ENCODE data around the gene FPR3. TPM values are rescaled to one million over a fixed set of nuclear protein-coding genes. Genes with fewer than 3 reads are reported as not detected.

FPR3 gene
- total and polyA plus RNA-seq, 9 of the 15 experiments (the other 6 are each of a cell fraction or from before 2014, with no cell fraction given): 0.08 to 0.51 (median 0.22) TPM; not detected in 1

DNA sequence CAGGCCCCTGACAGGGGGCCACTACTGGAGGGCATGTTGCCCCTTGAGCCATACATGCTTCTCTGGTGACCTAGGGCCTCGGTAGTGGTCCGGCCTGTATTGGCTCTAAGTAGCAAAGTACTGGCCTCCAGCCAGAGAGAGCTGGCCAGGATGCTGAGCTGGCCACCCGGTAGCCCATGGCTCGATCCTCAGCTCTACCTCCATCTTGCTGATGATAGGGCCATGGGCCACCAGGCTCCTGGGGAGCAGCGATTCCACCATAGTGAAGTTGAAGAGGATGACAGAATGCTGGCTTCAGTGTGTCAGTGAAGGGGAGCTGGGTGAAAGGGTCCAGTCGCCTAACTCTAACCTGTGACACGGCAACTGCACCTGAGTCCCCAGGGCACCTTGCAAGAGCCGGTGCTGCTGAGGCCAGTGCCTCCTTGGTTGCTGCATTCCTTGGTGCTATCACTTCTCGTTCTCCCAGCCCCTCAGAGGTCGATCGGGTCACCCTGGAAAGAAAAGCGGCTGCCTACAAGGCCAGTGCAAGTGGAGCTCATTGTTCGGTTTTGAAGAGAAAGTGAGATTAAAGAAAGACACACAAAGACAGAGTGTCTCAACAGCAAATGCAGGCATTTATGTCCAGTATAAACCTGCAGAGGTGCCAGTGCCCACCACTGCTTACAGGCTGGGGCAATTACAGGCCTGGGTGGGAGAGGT, 5.0 kb downstream of the FPR3 start (continued):
- TF ChIP-seq, protein P1, sequence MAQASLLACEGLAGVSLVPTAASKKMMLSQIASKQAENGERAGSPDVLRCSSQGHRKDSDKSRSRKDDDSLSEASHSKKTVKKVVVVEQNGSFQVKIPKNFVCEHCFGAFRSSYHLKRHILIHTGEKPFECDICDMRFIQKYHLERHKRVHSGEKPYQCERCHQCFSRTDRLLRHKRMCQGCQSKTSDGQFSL (CRISPR knock-in tag; IDR thresholded peaks at IDR 0.05): no peak
- TF ChIP-seq, protein P1 (tag; IDR thresholded peaks at IDR 0.05): peak in 1 of 2 experiments; percentile 77; a peak in 2 of 4 replicates
- TF ChIP-seq ELF2 (CRISPR knock-in tag; IDR thresholded peaks at IDR 0.05) (peak; percentile 23; the same call in 1 of the 2 replicates), RCOR1 (IDR thresholded peaks at IDR 0.05; ENCODE audit: borderline replicate concordance in 1 of 2, low read depth in 2 of 2, low read length in 2 of 2) (peak in 1 of 2 experiments; percentile 23; a peak in 1 of 4 replicates), SAFB (IDR thresholded peaks at IDR 0.05; ENCODE audit: borderline replicate concordance, low read depth, low read length) (no peak), ZNF77 (CRISPR knock-in tag; IDR thresholded peaks at IDR 0.05) (no peak)

- H3K4me3 ChIP-seq: no peak overlapping the region; the same call in 1 of the 2 replicates
- peak overlapping the region; percentile 81 for H3K4me2 ChIP-seq (ENCODE audit: insufficient read depth, low read length)
- peak overlapping the region in 1 of 2 experiments; percentile 74; a peak in 3 of 4 replicates for H3K9ac ChIP-seq (ENCODE audit: insufficient read depth in 1 of 2, low read depth in 2 of 2, low read length in 2 of 2)
- in situ Hi-C loops (cut with MboI): no loop called here
- intact Hi-C loops (cut with micrococcal nuclease): loop anchor here (2.0 kb wide), 1 partner anchor 16 kb away; no protein-coding TSS in a partner anchor
- ATAC-seq (peak; percentile 50), DNase-seq (ENCODE audit: extremely low read depth in 1 of 4, low spot score in 3 of 4) (peak; percentile 72 to 95 (median 75)), FAIRE-seq (peak; percentile 96)
- peak overlapping the region; percentile 69; the same call in 1 of the 2 replicates for H2AFZ ChIP-seq (ENCODE audit: low read depth, low read length)
- peaks cover 9% of the 10 kb centered on the region for H3K9me3 ChIP-seq (replicated peaks; ENCODE audit: control insufficient read depth, insufficient read depth, low read depth, low read length)
- H4K20me1 ChIP-seq (replicated peaks; ENCODE audit: control insufficient read depth, insufficient read depth, low read length): no peaks in the 10 kb centered on the region
- no TSS peak for BruUV-seq (replicated peaks)
- 0% methylated on average over 7 of the region's 7 CpGs for WGBS (ENCODE audit: insufficient coverage, low coverage, missing lambda C conversion rate)
- no peaks in the 10 kb centered on the region for H3K27me3 ChIP-seq (ENCODE audit: control insufficient read depth in 2 of 2, insufficient read depth in 2 of 2, low read length in 2 of 2)
- CTCF ChIA-PET (ENCODE audit: low intra/inter-chr PET ratio): no interaction called here
- H3K36me3 ChIP-seq (ENCODE audit: control insufficient read depth, insufficient read depth, low read length): 0 out of 3 replicates have a peak, but pooled peaks cover 2% of the 10 kb centered on the region
- POLR2A ChIA-PET: interaction anchor here (0.7 to 1.5 kb wide), 2 partner anchors 15 to 106 kb away, joined by 3 read pairs; no protein-coding TSS in a partner anchor
- peaks cover 27% of the 10 kb centered on the region for H3K79me2 ChIP-seq (ENCODE audit: control insufficient read depth, insufficient read depth, low read length)
- peaks cover 22 to 77% of the 10 kb centered on the region in 2 experiments for H3K4me1 ChIP-seq (replicated peaks in 1 of 2; ENCODE audit: control insufficient read depth in 2 of 2, insufficient read depth in 2 of 2, low read length in 2 of 2)
- H3K27ac ChIP-seq (ENCODE audit: extremely low read depth, low read depth, low read length): peak overlapping the region; percentile 97
- no peaks in the 10 kb centered on the region for H3K9me1 ChIP-seq (ENCODE audit: control insufficient read depth, insufficient read depth, low read length)
- TF ChIP-seq NR2C1 (IDR thresholded peaks at IDR 0.05) (peak; percentile 61), NR2C1 (tag; IDR thresholded peaks at IDR 0.05) (peak; percentile 70), BHLHE40 (IDR thresholded peaks at IDR 0.05; ENCODE audit: low read length) (peak; percentile 87), ZNF384 (IDR thresholded peaks at IDR 0.05; ENCODE audit: low read depth, low read length) (0 out of 2 replicates have a peak, but pooled peaks have one; percentile 37), ZNF165 (CRISPR knock-in tag; IDR thresholded peaks at IDR 0.05; ENCODE audit: borderline replicate concordance) (peak; percentile 74; the same call in 1 of the 2 replicates), ETV1 (tag; conservative IDR thresholded peaks at IDR 0.05; ENCODE audit: low read depth) (peak; percentile 62; the same call in 1 of the 2 replicates), ZNF274 (IDR thresholded peaks at IDR 0.05; ENCODE audit: borderline replicate concordance, low read depth, low read length) (peak; percentile 26; the same call in 1 of the 2 replicates), NUFIP1 (IDR thresholded peaks at IDR 0.05; ENCODE audit: partially characterized antibody) (no peak), MEF2D (tag; conservative IDR thresholded peaks at IDR 0.05; ENCODE audit: low read depth) (peak; percentile 48; the same call in 1 of the 2 replicates), ZNF3 (CRISPR knock-in tag; IDR thresholded peaks at IDR 0.05) (no peak)
These were observed 5.7 kb downstream of the FPR3 start for GRCh38 chr19:51800473-51801244.
